ENCODE data around the gene LIN7A.
"Not testable (repeated sequence)": the region's sequence is repeated elsewhere in the genome, so short reads cannot be mapped to it uniquely, and the experiment has no call there.

Gene LIN7A

GRCh38 chr12:80895240-80895639, 42.5 kb downstream of the LIN7A start:
- H3K36me3 Mint-ChIP-seq (ENCODE audit: low read depth), result no peaks in the 10 kb centered on the region
- peaks cover 9% of the 10 kb centered on the region for H3K9me3 Mint-ChIP-seq
- no peak overlapping the region for H3K27ac Mint-ChIP-seq
- H3K4me3 Mint-ChIP-seq, result no peak overlapping the region
- no peak for DNase-seq (ENCODE audit: low spot score)
- H3K27me3 Mint-ChIP-seq (ENCODE audit: low read depth), result no peaks in the 10 kb centered on the region
- H3K4me1 Mint-ChIP-seq (ENCODE audit: low read depth), result no peaks in the 10 kb centered on the region

GRCh38 chr12:80894179-80894578, 43.6 kb downstream of the LIN7A start:
- no peaks in the 10 kb centered on the region for H3K27me3 Mint-ChIP-seq (ENCODE audit: low read depth)
- no peak for DNase-seq (ENCODE audit: low spot score)
- no peak overlapping the region for H3K4me3 Mint-ChIP-seq
- no peaks in the 10 kb centered on the region for H3K4me1 Mint-ChIP-seq (ENCODE audit: low read depth)
- H3K36me3 Mint-ChIP-seq (ENCODE audit: low read depth), result no peaks in the 10 kb centered on the region
- H3K27ac Mint-ChIP-seq, result no peak overlapping the region
- peaks cover 5% of the 10 kb centered on the region for H3K9me3 Mint-ChIP-seq

- DNase-seq (ENCODE audit: low spot score), result no peak
- Mint-ChIP-seq H3K4me1 (ENCODE audit: low read depth) (no peaks in the 10 kb centered on the region), H3K9me3 (peaks cover 5% of the 10 kb centered on the region), H3K36me3 (ENCODE audit: low read depth) (no peaks in the 10 kb centered on the region), H3K27me3 (ENCODE audit: low read depth) (no peaks in the 10 kb centered on the region), H3K27ac (no peak overlapping the region), H3K4me3 (no peak overlapping the region)
These were observed 44.9 kb downstream of the LIN7A start for GRCh38 chr12:80892597-80893445.

- Mint-ChIP-seq H3K27me3 (ENCODE audit: low read depth) (no peaks in the 10 kb centered on the region), H3K27ac (no peak overlapping the region), H3K9me3 (no peaks in the 10 kb centered on the region), H3K4me3 (no peak overlapping the region), H3K4me1 (ENCODE audit: low read depth) (no peaks in the 10 kb centered on the region), H3K36me3 (ENCODE audit: low read depth) (no peaks in the 10 kb centered on the region)
- DNase-seq (ENCODE audit: low spot score), result no peak
These were observed 53.1 kb downstream of the LIN7A start for GRCh38 chr12:80884651-80885050.

GRCh38 chr12:80881106-80881505, 56.6 kb downstream of the LIN7A start:
- no peaks in the 10 kb centered on the region for H3K4me1 Mint-ChIP-seq (ENCODE audit: low read depth)
- no peak overlapping the region for H3K4me3 Mint-ChIP-seq
- H3K27me3 Mint-ChIP-seq (ENCODE audit: low read depth), result no peaks in the 10 kb centered on the region
- H3K36me3 Mint-ChIP-seq (ENCODE audit: low read depth), result no peaks in the 10 kb centered on the region
- H3K9me3 Mint-ChIP-seq, result peaks cover 2% of the 10 kb centered on the region
- no peak overlapping the region for H3K27ac Mint-ChIP-seq
- no peak for DNase-seq (ENCODE audit: low spot score)

DNA sequence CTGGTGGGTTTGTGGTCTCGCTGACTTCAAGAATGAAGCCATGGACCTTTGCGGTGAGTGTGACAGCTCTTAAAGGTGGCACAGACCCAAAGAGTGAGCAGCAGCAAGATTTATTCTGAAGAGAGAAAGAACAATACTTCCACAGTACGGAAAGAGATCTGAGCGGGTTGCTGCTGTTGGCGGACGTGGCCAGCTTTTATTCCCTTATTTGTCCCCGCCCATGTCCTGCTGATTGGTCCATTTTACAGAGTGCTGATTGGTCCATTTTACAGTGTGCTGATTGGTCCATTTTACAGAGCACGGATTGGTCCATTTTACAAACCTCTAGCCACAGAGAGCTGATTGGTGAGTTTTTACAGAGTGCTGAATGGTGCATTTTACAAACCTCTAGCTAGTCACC, 59.3 kb downstream of the LIN7A start:
- H3K4me1 Mint-ChIP-seq (ENCODE audit: low read depth); H3K27ac Mint-ChIP-seq; H3K9me3 Mint-ChIP-seq; H3K27me3 Mint-ChIP-seq (ENCODE audit: low read depth); H3K36me3 Mint-ChIP-seq (ENCODE audit: low read depth); DNase-seq (ENCODE audit: low spot score); H3K4me3 Mint-ChIP-seq: not testable (repeated sequence)

DNA sequence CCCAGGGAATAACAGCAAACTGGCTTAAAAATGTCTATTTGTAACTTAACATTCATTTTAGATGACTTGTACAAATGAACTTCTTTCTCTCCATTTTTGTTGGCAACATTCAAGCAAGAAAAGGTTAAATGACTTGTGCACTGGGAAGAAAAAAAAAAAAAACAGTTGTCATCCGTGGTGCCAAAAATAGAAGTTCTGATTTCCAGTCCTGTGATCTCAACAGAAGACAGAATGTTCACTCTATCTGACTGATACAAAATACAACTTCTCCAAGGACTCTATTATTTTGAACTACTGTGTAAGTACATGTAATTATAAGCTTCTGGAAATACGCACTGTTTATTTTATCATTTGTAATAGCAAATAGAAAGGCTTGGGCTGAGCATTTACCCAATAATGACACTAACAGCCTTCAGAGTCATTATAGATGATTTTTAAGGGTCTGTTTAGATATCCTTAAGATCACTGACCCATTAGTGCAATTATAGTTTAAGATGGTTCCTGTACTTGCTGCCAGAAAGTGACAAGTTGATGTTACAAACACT, 59.9 kb downstream of the LIN7A start:
- H3K9me3 Mint-ChIP-seq, result peaks cover 5% of the 10 kb centered on the region
- H3K4me3 Mint-ChIP-seq, result no peak overlapping the region
- DNase-seq (ENCODE audit: low spot score), result no peak

GRCh38 chr12:80872053-80872452, 65.7 kb downstream of the LIN7A start:
- Mint-ChIP-seq H3K4me1 (ENCODE audit: low read depth) (no peaks in the 10 kb centered on the region), H3K9me3 (peaks cover 5% of the 10 kb centered on the region), H3K36me3 (ENCODE audit: low read depth) (no peaks in the 10 kb centered on the region), H3K27ac (no peak overlapping the region), H3K4me3 (no peak overlapping the region), H3K27me3 (ENCODE audit: low read depth) (no peaks in the 10 kb centered on the region)
- no peak for DNase-seq (ENCODE audit: low spot score)

More for the DNA sequence above, 59.9 kb downstream of the LIN7A start:
- H3K27me3 Mint-ChIP-seq (ENCODE audit: low read depth), result no peaks in the 10 kb centered on the region
- no peaks in the 10 kb centered on the region for H3K4me1 Mint-ChIP-seq (ENCODE audit: low read depth)
- H3K36me3 Mint-ChIP-seq (ENCODE audit: low read depth), result no peaks in the 10 kb centered on the region
- no peak overlapping the region for H3K27ac Mint-ChIP-seq

DNA sequence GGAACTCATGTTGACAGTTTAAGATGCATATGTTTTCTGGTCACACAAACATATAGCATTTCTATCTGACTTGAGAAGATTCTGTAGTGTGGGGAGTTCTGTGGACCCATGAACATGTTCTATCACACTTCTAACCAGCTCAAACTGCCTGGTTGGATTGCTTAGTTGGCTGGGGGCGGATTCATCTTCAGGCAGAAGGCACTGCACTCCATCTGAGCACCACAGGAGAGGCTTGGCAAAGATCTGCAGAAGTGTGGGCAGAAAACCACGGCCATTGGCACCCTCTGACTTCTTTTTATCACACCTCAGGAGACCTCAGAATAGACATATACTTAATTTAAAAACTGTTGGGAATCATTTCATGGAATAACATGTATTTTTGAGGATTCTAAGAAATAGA, 68.5 kb downstream of the LIN7A start:
- Mint-ChIP-seq H3K9me3 (no peaks in the 10 kb centered on the region), H3K27ac (no peak overlapping the region), H3K36me3 (ENCODE audit: low read depth) (no peaks in the 10 kb centered on the region), H3K4me3 (no peak overlapping the region), H3K4me1 (ENCODE audit: low read depth) (no peaks in the 10 kb centered on the region), H3K27me3 (ENCODE audit: low read depth) (no peaks in the 10 kb centered on the region)
- DNase-seq (ENCODE audit: low spot score), result no peak

DNA sequence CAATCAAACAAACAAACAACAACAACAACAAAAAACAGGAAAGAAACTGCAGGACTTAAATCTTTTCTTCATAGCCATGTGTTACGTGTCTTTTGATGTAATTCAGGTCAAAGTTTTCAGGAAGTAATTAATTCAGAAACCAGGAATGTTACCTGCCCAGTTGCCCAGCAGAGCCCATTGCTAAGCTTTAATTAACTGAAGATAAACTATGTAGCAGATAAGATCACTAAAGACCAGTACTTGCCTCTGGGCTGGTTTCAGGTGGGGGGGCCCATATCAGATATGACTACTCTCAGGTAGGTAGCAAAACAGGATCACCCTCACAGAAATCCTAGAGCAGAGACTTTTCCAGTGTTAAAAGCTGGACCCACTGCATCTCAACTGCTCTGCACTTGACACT, 69.2 kb downstream of the LIN7A start:
- Mint-ChIP-seq H3K9me3 (no peaks in the 10 kb centered on the region), H3K4me3 (no peak overlapping the region), H3K4me1 (ENCODE audit: low read depth) (no peaks in the 10 kb centered on the region), H3K27ac (no peak overlapping the region), H3K36me3 (ENCODE audit: low read depth) (no peaks in the 10 kb centered on the region), H3K27me3 (ENCODE audit: low read depth) (no peaks in the 10 kb centered on the region)
- no peak for DNase-seq (ENCODE audit: low spot score)

DNA sequence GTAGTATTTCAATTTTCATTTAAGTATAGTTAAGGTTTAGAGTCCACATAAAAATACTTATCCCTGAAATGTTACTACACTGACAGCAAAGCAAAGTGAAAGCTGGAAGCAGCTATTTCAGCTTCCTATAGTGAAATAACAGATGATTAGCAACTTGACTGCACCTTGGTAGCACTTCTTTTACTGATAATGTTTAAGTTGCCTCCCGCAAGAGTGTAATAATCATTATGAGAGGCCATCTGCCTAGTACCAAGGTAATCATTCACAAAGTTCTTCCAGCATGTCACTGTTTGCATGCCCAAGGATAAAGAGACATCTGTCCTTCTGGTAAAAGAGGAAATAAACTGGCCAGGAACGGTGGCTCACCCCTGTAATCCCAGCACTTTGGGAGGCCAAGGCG, 69.8 kb downstream of the LIN7A start:
- Mint-ChIP-seq H3K27me3 (ENCODE audit: low read depth) (no peaks in the 10 kb centered on the region), H3K4me3 (no peak overlapping the region), H3K27ac (no peak overlapping the region), H3K9me3 (no peaks in the 10 kb centered on the region), H3K36me3 (ENCODE audit: low read depth) (no peaks in the 10 kb centered on the region), H3K4me1 (ENCODE audit: low read depth) (no peaks in the 10 kb centered on the region)
- DNase-seq (ENCODE audit: low spot score), result no peak

GRCh38 chr12:80864046-80864735, 73.5 kb downstream of the LIN7A start:
- no peaks in the 10 kb centered on the region for H3K27me3 Mint-ChIP-seq (ENCODE audit: low read depth)
- H3K4me3 Mint-ChIP-seq, result no peak overlapping the region
- no peak for DNase-seq (ENCODE audit: low spot score)
- H3K9me3 Mint-ChIP-seq, result no peaks in the 10 kb centered on the region
- H3K4me1 Mint-ChIP-seq (ENCODE audit: low read depth), result no peaks in the 10 kb centered on the region
- H3K27ac Mint-ChIP-seq, result no peak overlapping the region
- H3K36me3 Mint-ChIP-seq (ENCODE audit: low read depth), result no peaks in the 10 kb centered on the region

GRCh38 chr12:80862531-80862930, 75.2 kb downstream of the LIN7A start:
- no peaks in the 10 kb centered on the region for H3K27me3 Mint-ChIP-seq (ENCODE audit: low read depth)
- H3K9me3 Mint-ChIP-seq, result no peaks in the 10 kb centered on the region
- H3K4me3 Mint-ChIP-seq, result no peak overlapping the region
- no peak for DNase-seq (ENCODE audit: low spot score)
- no peaks in the 10 kb centered on the region for H3K36me3 Mint-ChIP-seq (ENCODE audit: low read depth)
- no peak overlapping the region for H3K27ac Mint-ChIP-seq
- no peaks in the 10 kb centered on the region for H3K4me1 Mint-ChIP-seq (ENCODE audit: low read depth)

- no peak for DNase-seq (ENCODE audit: low spot score)
- Mint-ChIP-seq H3K36me3 (ENCODE audit: low read depth) (no peaks in the 10 kb centered on the region), H3K27me3 (ENCODE audit: low read depth) (no peaks in the 10 kb centered on the region), H3K27ac (no peak overlapping the region), H3K9me3 (no peaks in the 10 kb centered on the region), H3K4me1 (ENCODE audit: low read depth) (no peaks in the 10 kb centered on the region), H3K4me3 (no peak overlapping the region)
These were observed 75.9 kb downstream of the LIN7A start for GRCh38 chr12:80861641-80862378.
